ENCODE measurements around the gene RLN3. TPM values are rescaled to one million over a fixed set of nuclear protein-coding genes. Genes with fewer than 3 reads are reported as not detected.

The RLN3 gene
- total and polyA plus RNA-seq, 10 of the 15 experiments (the other 5 are each of a cell fraction or from before 2014, with no cell fraction given): not detected

- TF ChIP-seq USF1 (IDR thresholded peaks at IDR 0.05; ENCODE audit: borderline replicate concordance, extremely low read length, insufficient read depth, low read depth, low read length): peak; percentile 70
- no peak for TF ChIP-seq CHD1 (IDR thresholded peaks at IDR 0.05; ENCODE audit: low read depth, low read length)
- TF ChIP-seq HDAC2 (IDR thresholded peaks at IDR 0.05): no peak
- TF ChIP-seq BRCA1 (IDR thresholded peaks at IDR 0.05; ENCODE audit: low read depth, low read length): no peak
- TF ChIP-seq IKZF1 (conservative IDR thresholded peaks at IDR 0.05): no peak
- peak in 1 of 2 experiments; percentile 56; a peak in 1 of 4 replicates for TF ChIP-seq BHLHE40 (IDR thresholded peaks at IDR 0.05; ENCODE audit: borderline replicate concordance in 1 of 2, low read depth in 2 of 2, low read length in 1 of 2)
- no peak for TF ChIP-seq MLLT1 (IDR thresholded peaks at IDR 0.05)
- no peak for TF ChIP-seq SIN3A (IDR thresholded peaks at IDR 0.05; ENCODE audit: low read depth, low read length)
- TF ChIP-seq PAX5 (IDR thresholded peaks at IDR 0.05; ENCODE audit: borderline replicate concordance, low read depth, low read length): no peak; the same call in 1 of the 2 replicates
- TF ChIP-seq ATF3 (IDR thresholded peaks at IDR 0.05; ENCODE audit: borderline replicate concordance, extremely low read depth, low read depth, low read length): no peak
- TF ChIP-seq NBN (IDR thresholded peaks at IDR 0.05): no peak
- no peak for TF ChIP-seq ZNF207 (IDR thresholded peaks at IDR 0.05; ENCODE audit: borderline replicate concordance)
- no peak for TF ChIP-seq GABPA (IDR thresholded peaks at IDR 0.05; ENCODE audit: low read depth)
- TF ChIP-seq RUNX3 (IDR thresholded peaks at IDR 0.05; ENCODE audit: low read length): 0 out of 2 replicates have a peak, but pooled peaks have one; percentile 5
- TF ChIP-seq NR2C1 (IDR thresholded peaks at IDR 0.05): no peak
- TF ChIP-seq NFIC (IDR thresholded peaks at IDR 0.05; ENCODE audit: low read depth, low read length): no peak
- TF ChIP-seq GATAD2B (conservative IDR thresholded peaks at IDR 0.05; ENCODE audit: low read depth): peak; percentile 55
- TF ChIP-seq YY1 (IDR thresholded peaks at IDR 0.05; ENCODE audit: low read depth, low read length): no peak
- no peak for TF ChIP-seq E2F8 (IDR thresholded peaks at IDR 0.05; ENCODE audit: low read depth, partially characterized antibody)
- no peak for TF ChIP-seq SREBF2 (IDR thresholded peaks at IDR 0.05; ENCODE audit: low read length)
- TF ChIP-seq TCF3 (IDR thresholded peaks at IDR 0.05; ENCODE audit: borderline replicate concordance, insufficient read depth, low read depth, low read length): no peak
- no peak for TF ChIP-seq MEF2A (IDR thresholded peaks at IDR 0.05; ENCODE audit: insufficient read depth, low read depth, low read length)
- TF ChIP-seq ZZZ3 (IDR thresholded peaks at IDR 0.05; ENCODE audit: control insufficient read depth, insufficient read length, low read depth): no peak
- no peak for TF ChIP-seq TCF7 (IDR thresholded peaks at IDR 0.05; ENCODE audit: borderline replicate concordance)
These were observed 42.1 kb upstream of the RLN3 start (continued) for GRCh38 chr19:13985771-13986347.
